Measurements from ENCODE around the gene VAC14. TPM values are rescaled to one million over a fixed set of nuclear protein-coding genes. Genes with fewer than 3 reads are reported as not detected.

VAC14 gene
- total RNA-seq, 1 donor from 2014 or later = 16.1 TPM

DNA sequence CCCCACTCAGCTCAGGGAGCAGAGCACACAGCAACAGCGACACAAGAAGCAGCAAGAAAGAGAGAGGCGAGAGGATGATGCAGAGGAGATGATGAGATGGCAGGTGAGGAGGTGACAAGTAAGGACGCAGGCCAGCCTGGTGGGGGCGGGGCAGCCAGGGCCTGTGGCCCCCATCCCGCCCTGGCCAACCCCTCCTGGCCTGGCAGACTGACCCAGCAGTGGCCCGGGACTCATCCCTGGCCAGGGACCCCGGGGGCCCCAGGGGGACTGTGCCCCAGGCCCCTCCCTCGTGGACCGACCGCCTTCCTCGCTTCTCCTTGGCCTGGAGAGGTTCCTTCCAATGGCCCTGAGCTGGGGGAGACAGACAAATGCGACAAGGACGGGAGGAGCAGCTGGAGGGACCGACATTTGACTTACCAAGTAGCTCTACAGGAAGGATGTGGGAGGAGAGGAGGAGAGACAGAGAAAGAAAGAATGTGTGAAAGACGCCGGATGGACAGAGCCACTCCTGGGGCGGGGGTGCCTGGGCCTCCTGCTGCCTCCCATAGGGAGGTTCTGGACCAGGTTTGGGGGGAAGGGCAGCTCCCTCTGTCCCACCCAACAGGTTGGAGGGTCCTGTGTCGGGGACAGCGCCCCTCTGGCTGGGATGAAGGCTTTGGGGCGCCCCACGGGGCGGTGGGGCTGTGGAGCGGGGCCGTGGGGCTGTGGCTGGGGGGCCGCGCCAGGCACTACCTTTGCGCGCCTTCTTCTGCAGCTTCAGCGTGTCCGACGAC lies 121.9 kb downstream of the VAC14 start:
- H4K20me1 ChIP-seq (ENCODE audit: low read depth) = peaks cover 39% of the 10 kb centered on the region
- H3K27ac Mint-ChIP-seq = no peak overlapping the region

DNA sequence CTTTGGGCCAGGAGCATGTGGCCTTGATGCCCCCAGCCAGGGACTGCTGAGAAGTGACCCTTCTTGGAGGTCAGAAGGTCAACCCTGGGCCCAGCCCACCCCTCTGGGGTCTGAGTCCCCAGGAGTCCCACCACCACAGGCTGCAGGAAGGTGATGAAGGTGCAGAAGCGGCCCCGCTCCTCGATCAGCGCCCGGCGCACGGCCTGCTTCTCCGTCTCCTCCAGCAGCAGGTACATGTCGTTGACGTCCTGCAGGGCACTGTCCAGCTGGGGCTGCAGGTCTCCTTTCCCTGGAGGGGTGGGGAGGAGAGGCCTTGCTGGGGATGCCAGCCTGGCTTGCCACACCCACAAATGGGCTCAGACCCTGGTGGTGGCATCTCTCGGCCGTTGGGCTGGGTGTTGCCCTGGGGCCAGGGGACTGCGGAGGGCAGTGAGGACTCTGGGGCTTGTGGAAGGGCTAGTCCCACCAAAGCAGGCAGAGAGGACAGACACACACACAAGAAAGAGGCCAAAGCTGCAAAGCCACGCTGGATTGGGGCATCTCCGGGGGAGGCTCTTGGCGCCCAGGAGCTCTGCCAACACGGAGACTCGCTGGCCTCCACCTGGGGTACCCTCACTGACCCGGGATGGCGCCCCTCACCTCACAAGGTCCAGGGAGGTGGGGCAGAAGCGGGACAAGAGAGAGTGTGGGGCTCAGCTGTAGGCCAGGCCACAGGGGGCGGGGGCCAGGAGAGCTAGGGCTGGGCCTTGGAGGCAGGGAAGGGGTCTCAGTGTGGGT lies 122.6 kb downstream of the VAC14 start:
- TF ChIP-seq EZH2 (IDR thresholded peaks at IDR 0.05) (no peak), EZH2phosphoT487 (IDR thresholded peaks at IDR 0.05) (no peak)
- TF ChIP-seq, protein P1, sequence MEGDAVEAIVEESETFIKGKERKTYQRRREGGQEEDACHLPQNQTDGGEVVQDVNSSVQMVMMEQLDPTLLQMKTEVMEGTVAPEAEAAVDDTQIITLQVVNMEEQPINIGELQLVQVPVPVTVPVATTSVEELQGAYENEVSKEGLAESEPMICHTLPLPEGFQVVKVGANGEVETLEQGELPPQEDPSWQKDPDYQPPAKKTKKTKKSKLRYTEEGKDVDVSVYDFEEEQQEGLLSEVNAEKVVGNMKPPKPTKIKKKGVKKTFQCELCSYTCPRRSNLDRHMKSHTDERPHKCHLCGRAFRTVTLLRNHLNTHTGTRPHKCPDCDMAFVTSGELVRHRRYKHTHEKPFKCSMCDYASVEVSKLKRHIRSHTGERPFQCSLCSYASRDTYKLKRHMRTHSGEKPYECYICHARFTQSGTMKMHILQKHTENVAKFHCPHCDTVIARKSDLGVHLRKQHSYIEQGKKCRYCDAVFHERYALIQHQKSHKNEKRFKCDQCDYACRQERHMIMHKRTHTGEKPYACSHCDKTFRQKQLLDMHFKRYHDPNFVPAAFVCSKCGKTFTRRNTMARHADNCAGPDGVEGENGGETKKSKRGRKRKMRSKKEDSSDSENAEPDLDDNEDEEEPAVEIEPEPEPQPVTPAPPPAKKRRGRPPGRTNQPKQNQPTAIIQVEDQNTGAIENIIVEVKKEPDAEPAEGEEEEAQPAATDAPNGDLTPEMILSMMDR (IDR thresholded peaks at IDR 0.05) = no peak
- peaks cover 11% of the 10 kb centered on the region for H3K36me3 Mint-ChIP-seq
- Histone ChIP-seq H3K4me1 (no peaks in the 10 kb centered on the region), H3K27ac (no peak overlapping the region), H3K4me3 (no peak overlapping the region), H3K27me3 (no peaks in the 10 kb centered on the region), H3F3A (ENCODE audit: low read depth) (no peaks in the 10 kb centered on the region), H3K4me2 (no peak overlapping the region), H4K20me1 (ENCODE audit: low read depth) (peaks cover 31% of the 10 kb centered on the region), H2AFZ (replicated peaks) (no peak overlapping the region), H3K79me2 (ENCODE audit: low read depth) (no peaks in the 10 kb centered on the region), H3K36me3 (no peaks in the 10 kb centered on the region), H3K9ac (no peak overlapping the region), H3K9me3 (ENCODE audit: low read depth) (no peaks in the 10 kb centered on the region)
- no peak for DNase-seq (ENCODE audit: low spot score)
- H3K4me3 Mint-ChIP-seq = no peak overlapping the region
- no peak overlapping the region for H3K27ac Mint-ChIP-seq
- peaks cover 9% of the 10 kb centered on the region for H3K4me1 Mint-ChIP-seq
- H3K27me3 Mint-ChIP-seq (ENCODE audit: insufficient read depth, low read depth) = no peaks in the 10 kb centered on the region
- no peaks in the 10 kb centered on the region for H3K9me3 Mint-ChIP-seq

More for the DNA sequence above, 121.9 kb downstream of the VAC14 start:
- H3K9me3 Mint-ChIP-seq = no peaks in the 10 kb centered on the region
- no peaks in the 10 kb centered on the region for H3K79me2 ChIP-seq (ENCODE audit: low read depth)
- H3K4me3 ChIP-seq = no peak overlapping the region
- H3K36me3 Mint-ChIP-seq = peaks cover 8% of the 10 kb centered on the region
- peaks cover 9% of the 10 kb centered on the region for H3K4me1 Mint-ChIP-seq
- H3K9me3 ChIP-seq (ENCODE audit: low read depth) = no peaks in the 10 kb centered on the region
- H3K27me3 Mint-ChIP-seq (ENCODE audit: insufficient read depth, low read depth) = no peaks in the 10 kb centered on the region
- no peak for DNase-seq (ENCODE audit: low spot score)
- no peaks in the 10 kb centered on the region for H3K36me3 ChIP-seq
- TF ChIP-seq EZH2 (IDR thresholded peaks at IDR 0.05) = no peak
- no peak for TF ChIP-seq EZH2phosphoT487 (IDR thresholded peaks at IDR 0.05)
- TF ChIP-seq, protein P1 (IDR thresholded peaks at IDR 0.05) = no peak
- H3K27ac ChIP-seq = no peak overlapping the region
- no peak overlapping the region for H3K4me3 Mint-ChIP-seq
- no peaks in the 10 kb centered on the region for H3F3A ChIP-seq (ENCODE audit: low read depth)
- no peak overlapping the region for H2AFZ ChIP-seq (replicated peaks)
- H3K27me3 ChIP-seq = no peaks in the 10 kb centered on the region
- no peaks in the 10 kb centered on the region for H3K4me1 ChIP-seq
- no peak overlapping the region for H3K4me2 ChIP-seq
- no peak overlapping the region for H3K9ac ChIP-seq

DNA sequence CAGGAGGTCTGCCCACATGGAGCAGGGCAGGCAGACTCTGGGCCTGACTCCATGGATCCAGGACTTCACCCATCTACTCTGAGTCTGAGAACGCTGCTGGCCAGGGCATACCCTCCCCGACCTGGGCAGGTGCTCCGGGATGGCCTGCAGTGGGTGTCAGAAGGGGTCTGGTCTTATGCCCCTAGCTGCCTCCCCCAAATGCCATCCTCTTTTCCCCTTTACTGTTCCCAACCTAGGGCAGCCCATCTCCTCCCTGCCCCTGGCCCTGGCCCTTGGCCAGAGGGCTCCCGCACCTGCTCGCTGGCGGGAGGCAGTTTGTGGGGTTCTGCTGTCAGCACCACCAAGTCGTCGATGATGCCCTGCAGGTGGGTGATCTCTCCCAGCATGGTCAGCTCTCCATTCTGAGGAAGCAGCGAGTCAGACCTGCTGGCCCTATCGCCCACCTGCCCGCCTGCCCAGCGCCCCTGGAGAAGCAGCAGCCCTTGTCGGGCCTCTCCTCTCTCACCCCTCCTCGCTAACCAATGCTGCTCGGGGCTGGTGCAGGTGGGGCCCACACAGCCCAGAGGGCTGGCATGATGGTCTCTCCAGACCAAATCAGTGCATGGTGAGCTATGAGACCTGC lies 123.3 kb downstream of the VAC14 start:
- no peak overlapping the region for H3K27ac ChIP-seq
- Mint-ChIP-seq H3K9me3 (no peaks in the 10 kb centered on the region), H3K27me3 (ENCODE audit: insufficient read depth, low read depth) (no peaks in the 10 kb centered on the region), H3K4me1 (peaks cover 6% of the 10 kb centered on the region), H3K36me3 (peaks cover 12% of the 10 kb centered on the region), H3K4me3 (no peak overlapping the region), H3K27ac (no peak overlapping the region)
- H3K4me3 ChIP-seq = no peak overlapping the region
- H4K20me1 ChIP-seq (ENCODE audit: low read depth) = peaks cover 24% of the 10 kb centered on the region
- H3K9ac ChIP-seq = no peak overlapping the region
- H3K9me3 ChIP-seq (ENCODE audit: low read depth) = no peaks in the 10 kb centered on the region
- DNase-seq (ENCODE audit: low spot score) = no peak
- H3K36me3 ChIP-seq = no peaks in the 10 kb centered on the region
- no peaks in the 10 kb centered on the region for H3K4me1 ChIP-seq
- TF ChIP-seq EZH2 (IDR thresholded peaks at IDR 0.05) = no peak
- TF ChIP-seq, protein P1 (IDR thresholded peaks at IDR 0.05) = no peak
- no peak for TF ChIP-seq EZH2phosphoT487 (IDR thresholded peaks at IDR 0.05)
- H3K27me3 ChIP-seq = no peaks in the 10 kb centered on the region
- H3F3A ChIP-seq (ENCODE audit: low read depth) = no peaks in the 10 kb centered on the region
- H3K79me2 ChIP-seq (ENCODE audit: low read depth) = no peaks in the 10 kb centered on the region
- H3K4me2 ChIP-seq = no peak overlapping the region
- H2AFZ ChIP-seq (replicated peaks) = no peak overlapping the region
